ENCODE results near the gene RAF1.
"Not testable (repeated sequence)": the region's sequence is repeated elsewhere in the genome, so short reads cannot be mapped to it uniquely, and the experiment has no call there.

RAF1 gene

DNA sequence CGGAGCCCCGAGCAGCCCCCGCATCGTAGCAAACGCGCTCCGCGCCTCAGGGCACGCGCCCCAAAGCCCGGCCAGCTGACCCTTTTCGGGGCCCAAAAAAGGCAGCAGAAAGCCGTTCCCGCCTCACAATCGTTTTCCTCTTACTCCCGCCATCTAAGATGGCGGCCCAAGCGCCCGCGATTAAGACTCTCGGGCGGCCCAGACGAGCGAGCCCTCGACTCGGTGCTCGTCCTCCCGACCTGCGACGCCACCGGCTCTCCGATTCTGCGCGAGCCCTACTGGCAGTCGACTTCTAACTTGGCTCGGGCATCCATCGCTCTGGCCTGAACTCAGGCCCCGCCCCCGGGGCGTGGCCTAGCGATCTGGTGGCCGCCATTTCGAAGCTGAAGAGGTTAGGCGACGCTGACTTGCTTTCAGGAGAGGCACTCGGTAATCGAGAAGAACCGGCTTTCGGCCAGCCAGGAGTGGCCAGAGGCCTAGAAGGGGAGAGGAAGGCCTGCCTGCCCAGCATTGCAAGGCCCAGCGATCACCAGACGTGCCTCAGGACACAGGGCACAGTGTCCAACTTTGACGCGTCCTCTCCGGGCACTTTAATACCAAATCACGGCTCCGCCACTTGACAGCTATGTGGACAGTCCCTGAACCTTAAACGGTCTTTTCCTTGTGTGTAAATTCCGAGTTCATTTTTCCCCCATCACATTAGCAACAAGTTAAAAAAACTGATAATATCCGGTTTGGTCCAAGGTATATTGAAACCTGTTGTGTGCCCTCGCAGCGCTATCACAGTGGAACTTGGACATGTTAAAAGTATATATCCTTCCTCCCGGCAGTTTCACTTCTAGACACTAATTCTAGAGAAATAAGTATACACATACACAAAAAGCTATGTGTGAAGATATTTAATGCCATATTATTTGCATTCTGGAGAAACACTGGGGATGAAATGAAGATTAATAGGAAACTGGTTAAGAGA is at the start of gene RAF1:
Gene RAF1 (minus strand): TSS at position 182 of the 973 bp plus-strand sequence. CDS start 45,396 bp downstream, outside the sequence.
- DNase-seq: peak; percentile 97

DNA sequence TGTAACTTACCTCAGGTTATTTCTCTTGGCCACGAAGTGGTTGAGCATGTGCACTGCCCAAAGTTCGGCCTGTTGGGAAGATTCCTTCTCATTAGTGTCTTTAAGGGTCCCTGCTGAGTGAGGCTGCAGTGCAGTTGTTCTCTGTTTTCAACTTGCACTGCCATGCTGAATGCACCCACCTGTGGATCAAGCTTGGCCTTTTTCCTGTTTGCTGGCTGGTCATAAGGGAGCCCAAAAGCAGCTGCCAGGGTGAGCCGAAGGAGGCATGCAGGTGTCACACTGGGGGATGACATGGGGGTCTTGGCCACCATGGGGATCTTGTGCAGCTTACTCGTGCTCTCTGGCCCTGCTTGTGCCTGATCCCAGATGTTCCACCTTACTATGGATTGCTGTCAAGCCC is 46.1 kb upstream of the RAF1 start:
- no peak for DNase-seq

DNA sequence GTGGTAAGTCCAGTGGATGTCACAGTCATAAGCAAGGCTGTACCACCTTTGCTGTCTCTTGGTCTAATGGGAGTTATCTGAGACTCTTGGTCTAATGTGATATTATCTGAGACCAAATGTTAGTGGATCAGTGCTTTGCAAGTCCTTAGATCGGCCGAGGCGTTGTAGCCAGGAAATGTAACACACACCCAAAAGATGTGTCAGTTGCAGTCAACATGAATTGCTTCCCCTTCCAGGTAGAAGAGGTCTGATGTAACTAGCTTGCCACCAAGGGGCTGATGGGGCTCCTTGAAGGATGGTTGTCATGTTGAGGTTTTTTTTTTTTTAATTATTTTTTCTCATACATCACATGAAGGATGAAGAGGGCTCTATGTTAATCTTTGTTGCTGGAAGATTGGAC is 45.4 kb upstream of the RAF1 start:
- no peak for DNase-seq

DNA sequence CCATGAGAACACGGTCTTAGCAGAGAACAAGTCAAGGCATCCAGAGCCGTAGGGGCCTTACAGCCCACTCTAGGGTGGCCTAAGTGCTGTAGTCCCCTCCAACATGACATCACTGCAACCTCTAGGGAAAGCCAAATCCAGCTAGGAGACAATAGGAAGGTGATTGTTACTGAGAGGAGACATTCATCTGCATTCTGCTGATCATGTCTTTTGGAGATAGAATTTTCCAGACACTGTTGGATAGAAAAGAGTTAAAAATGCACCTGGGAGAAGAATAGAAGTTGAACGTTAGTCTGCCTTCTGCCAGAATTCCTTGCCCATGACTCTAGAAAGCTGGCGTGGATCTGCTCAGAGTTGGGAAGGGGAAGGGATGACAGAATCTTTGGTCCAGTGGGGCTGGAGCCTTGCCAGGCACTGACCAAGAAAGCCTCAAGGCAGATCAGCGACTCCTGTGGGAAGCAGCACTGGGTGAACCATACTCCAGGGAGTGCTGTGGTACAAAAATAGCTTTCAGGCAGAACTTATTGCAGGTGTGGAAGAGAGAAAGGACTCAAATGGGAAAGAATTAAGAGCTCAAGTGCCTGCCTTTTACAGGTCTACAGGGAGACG is 44.8 kb upstream of the RAF1 start:
- no peak for DNase-seq

DNA sequence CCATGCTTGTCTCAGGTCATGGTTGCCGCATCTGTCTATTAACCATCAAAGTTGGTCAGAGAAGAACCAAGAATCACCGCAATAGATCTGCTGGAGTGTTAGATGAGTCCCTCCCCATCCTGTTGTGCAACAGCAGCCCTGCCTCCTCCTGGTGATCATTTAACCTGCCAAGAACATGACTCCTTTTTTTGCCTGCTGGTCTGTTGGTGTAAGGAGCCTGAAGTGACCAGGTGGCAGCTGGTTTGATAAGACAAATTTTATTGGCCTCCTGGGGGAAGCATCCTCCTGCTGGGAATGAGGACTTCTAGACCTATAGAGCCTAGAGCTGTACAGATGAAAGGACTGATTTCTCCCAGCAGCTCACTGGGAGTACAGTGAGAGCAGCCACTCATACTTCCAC is 43.5 kb upstream of the RAF1 start:
- no peak for DNase-seq

DNA sequence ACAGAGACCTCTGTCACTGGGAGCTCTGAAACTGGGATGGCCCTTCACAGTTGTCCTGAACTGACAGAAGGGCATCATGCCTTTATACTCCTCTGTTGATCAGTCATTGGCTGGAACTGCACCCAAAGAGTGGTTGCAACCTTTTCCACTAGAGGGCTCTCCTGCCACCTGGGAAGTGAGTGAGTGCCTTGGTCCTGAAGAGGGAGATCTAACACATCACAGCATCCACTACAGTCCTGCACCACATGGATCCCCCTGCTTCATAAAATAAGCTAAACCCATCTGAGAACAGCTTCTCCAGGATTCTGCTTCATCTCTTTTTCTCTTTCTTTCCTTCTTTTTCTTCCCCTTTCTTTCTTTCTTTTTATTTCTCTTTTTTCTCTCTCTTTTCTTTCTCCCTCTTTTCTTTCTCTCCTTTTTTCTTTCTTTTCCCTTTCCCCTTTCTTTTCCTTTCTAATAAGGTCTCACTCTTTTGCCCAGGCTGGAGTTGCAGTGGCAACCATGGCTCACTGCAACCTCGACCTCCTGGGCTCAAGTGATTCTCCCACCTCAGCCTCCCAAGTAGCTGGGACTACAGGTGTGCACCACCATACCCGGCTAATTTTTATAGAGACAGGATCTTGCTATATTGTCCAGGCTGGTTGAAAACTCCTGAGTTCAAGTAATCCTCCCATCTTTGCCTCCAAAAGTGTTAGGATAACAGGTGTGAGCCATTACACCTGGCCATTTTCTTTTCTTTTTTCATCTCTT is 42.8 kb upstream of the RAF1 start:
- peak; percentile 61 for DNase-seq

DNA sequence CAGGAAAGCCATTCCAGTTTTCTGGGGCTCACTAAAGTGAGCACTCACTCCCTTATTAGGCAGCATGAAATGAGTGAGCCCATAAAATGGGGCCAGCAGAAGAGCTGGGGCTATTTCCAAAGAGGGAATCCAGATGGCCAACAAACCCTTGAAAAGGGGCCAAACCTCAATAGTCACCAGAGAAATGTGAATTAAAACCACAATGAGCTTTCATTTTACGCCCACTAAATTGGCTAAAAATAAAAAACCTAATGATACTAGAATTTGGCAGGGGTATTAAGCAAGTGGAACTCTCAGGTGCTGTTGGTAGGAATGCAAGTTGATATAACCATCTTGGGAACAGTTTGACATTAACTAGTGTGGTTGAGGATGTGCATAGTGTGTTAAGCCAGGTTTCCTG is 42.1 kb upstream of the RAF1 start:
- DNase-seq: no peak

DNA sequence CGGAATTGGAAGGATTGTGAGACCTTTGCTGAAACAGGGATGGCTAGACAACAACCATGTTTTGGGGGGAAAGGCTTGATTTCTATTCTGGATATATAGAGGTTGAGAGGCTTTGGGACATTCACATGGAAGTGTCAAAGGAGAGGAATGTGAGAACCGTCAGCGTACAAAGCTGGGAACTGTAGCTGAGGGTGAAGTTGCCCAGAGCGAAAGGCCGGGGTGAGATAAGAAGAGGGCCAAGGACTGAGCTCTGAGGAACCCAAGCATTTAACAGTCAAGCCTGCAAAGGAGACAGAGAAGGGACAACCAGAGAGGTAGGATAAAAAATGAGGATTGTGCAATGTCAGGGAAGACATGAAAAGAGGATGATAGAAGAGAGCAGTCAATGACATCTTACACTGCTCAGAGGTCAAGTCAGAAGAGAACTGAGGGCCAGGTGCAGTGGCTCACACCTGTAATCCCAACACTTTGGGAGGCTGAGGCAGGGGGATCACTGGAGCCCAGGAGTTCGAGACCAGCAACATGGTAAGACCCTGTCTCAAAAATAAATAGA is 41.5 kb upstream of the RAF1 start:
- DNase-seq: no peak

DNA sequence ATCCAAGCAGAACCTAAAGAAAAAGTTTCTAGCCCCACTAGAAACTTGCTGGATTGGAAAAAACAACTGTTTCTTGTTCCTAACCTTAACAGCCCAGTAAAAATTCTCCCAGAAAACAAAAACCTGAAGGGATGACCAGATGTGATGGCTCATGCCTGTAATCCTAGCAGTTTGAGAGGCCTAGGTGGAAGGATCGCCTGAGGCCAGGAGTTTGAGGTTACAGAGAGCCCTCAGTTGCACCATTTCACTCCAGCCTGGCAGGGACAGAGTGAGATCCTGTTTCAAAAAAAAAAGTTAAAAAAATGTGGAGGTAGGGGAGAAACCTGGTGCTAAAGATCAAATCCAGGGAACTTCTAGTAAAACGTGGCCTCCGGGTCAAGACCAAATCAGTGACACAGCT is 38.6 kb upstream of the RAF1 start:
- DNase-seq: no peak

DNA sequence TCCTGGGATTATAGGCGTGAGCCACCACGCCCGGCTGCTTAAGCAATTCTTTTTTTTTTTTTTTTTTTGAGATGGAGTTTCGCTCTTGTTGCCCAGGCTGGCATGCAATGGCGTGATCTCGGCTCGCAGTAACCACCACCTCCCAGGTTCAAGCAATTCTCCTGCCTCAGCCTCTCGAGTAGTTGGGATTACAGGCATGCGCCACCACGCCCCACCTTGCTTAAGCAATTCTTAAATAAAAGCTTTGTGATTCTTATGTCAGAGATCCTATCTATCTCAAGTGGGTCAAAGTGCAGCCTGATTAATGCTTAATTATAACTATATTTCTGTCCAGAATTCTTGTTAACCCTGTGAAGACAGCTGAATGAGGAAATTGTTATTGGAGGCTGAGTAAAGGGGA is 37.7 kb upstream of the RAF1 start:
- not testable (repeated sequence) for DNase-seq

DNA sequence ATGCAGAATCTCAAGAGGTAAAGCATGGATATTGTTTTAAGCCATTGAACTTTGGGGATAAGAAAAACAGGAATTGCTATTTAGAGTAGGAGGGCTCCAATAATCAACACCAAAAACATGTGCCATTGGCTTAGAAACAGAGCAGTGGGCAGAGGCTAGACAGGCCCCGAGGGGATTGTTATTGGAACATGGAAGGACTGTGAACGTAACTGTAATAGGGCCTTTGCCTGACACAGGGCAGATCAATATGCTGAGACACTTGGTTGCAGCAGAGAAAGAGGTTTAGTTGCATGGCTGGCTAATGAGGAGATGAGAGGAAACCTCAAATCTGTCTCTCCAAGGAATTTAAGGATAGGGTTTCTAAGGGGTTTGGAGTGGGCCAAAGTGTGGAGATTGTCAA is 36.9 kb upstream of the RAF1 start:
- DNase-seq: no peak

DNA sequence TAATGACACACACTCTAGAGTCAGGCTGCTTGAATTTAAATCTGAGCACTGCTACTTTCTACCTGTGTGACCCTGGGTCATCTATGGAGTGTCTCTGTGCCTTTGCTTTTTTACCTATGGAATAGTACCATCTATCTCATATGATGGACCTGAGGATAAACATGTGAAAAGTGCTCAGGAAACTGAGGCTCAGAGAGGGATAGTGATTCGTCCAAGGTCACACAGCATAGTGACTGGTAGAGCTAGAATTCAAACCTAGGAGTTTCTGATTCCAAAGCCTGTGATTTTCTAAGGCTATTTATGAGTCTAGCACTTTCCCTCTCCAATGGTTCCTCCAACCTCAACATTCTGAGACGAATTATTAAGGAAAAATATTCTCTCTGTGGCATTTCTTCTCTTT is 32.0 kb upstream of the RAF1 start:
- DNase-seq: no peak

DNA sequence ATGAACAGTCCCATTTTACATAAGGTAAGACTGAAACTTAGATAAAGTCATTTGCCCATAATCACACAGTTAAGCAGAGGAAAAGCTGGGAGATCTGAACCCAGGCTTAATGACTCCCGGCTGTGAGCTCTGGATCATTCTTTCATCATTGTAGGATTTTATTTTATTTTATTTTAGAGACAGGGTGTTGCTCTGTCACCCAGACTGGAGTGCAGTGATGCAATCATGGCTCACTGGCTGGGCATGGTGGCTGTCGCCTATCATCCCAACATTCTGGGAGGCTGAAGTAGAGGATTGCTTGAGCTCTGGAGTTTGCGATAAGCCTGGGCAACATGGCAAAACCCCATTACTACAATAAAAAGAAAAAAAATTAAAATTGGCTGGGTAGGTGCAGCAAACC is 31.2 kb upstream of the RAF1 start:
- no peak for DNase-seq

DNA sequence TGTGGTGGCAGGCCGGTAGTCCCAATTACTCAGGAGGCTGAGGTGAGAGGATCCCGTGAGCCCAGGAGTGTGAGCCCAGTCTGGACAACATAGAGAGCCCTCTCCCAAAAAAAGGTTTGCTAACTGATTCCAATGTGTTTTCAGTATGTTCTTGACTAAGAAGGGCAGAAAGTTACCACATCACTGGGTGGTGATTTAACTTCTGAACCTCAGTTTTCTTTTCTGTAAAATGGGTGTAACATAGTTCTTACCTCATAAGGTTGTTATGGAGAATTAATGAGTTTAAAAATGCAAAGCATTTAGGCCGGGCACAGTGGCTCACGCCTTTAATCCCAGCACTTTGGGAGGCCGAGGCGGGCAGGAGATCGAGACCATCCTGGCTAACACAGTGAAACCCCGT is 28.5 kb upstream of the RAF1 start:
- no peak for DNase-seq

DNA sequence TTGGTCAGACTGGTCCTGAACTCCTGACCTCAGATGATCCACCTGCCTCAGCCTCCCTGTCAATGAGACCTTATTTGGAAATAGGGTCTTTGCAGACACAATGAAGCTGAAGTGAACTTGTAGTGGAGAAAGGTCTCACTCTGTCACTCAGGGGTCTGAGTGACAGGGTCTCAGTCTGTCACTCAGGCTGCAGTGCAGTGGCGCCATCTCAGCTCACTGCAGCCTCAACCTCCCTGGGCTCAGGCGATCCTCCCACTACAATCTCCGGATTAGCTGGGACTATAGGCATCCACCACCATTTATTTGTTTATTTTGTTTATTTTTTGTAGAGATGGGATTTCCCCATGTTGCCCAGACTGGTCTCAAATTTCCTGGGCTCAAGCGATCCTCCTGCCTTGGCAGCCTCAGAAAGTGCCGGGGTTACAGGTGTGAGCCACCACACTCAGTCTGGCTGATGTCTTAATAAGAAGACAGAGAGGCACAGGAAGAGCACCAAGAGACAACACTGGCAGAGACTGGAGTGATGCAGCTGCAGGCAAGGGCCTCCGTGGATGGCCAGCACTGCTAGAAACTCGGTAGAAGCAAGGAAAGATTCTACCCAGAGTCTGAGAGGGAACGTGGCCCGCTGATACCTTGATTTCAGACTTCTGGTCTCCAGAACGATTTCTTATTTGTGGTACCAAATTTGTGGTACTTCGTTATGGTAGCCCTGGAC is 26.2 kb upstream of the RAF1 start:
- no peak for DNase-seq

DNA sequence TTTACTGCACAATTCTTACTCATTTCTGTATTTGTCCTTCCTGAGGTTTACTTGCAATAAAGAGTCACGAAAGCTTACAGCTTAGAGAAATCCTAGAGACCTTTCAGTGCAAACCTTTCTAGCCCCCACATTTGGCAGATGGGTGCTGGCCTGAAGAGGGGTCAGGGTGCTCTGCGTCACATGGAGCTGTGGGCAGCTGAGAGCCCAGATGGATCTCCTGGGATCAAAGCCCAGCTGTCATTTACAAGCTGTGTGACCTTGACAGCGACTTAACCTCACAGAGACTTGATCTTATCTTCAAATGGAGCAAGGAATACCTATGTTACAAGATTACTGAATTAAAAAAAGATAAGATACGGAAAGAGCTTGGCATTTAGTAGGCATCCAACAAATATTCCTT is 24.0 kb upstream of the RAF1 start:
- no peak for DNase-seq

DNA sequence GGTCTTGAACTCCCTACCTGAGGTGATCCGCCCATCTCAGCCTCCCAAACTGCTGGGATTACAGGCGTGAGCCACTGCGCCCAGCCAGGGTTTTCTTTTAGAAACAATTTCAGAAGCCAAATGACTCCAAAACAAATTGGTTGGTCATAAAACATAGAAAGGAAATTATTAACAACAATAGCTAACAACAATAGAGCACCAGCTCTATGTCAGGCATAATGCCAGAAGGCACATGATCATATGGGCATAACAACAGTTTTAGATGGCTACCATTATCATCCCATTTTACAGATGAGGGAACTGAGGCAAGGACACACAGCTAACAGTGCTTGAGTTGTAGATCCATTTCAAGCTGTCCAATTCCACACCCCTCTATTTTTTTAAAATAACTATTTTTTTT is 22.2 kb upstream of the RAF1 start:
- DNase-seq: no peak

DNA sequence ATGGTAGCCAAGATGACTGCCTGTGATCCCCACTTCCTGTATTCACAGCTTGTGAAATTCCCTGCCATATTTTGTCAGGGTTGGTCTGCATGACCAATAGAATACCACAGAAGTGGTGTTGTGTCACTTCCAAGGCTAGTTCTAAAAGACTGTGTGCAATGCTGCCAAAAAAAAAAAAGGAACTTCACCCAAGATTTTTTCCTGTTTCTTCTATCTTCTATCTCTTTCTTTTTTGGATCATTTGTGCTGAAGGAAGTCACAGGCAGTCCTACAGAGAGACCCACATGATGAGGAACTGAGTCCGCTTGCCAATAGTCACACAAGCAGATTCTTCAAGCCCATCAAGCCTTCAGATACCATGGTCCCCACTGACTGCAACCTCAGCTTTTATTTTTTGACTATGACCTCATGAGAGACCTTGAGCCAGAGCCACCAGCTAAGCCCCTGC is 18.1 kb upstream of the RAF1 start:
- no peak for DNase-seq

DNA sequence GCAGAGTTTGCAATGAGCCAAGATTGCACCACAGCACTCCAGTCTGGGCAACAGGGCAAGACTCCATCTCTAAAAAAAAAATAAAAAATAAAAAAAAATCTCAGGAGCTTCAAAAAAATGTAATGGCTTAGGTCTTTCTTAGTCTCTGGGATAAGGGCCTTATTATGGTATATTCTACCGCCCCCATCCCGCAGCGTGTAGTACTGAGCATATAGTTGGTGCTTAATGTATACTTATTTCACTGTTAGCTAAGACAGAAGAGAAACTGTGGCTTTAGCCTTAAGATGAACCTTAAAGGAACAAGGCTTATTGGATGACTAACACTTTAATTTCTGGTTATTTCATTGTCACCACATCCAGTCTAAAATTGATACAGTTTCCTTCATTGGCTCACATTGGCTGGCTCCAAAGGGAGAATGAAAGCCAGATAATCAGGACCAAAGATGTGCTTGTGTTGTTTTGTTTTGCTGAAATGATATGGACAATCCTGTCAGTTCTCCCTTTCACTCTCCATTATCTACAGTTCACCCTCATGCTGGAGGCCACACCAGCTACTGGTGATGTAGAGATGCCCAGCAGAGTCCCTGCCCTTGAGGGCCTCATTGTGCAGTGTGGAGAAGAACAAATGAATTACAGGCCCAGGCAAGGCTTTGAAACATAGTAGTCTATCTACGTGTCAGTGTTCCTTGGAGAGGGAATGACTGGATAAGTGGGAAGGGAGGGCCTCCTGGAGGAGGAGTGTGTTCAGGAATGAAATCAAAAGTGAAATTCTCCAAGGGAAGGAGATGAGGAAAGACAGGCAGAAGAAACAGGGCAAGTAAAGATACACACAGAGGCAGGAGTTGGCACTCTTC is 17.4 kb upstream of the RAF1 start:
- DNase-seq: no peak

DNA sequence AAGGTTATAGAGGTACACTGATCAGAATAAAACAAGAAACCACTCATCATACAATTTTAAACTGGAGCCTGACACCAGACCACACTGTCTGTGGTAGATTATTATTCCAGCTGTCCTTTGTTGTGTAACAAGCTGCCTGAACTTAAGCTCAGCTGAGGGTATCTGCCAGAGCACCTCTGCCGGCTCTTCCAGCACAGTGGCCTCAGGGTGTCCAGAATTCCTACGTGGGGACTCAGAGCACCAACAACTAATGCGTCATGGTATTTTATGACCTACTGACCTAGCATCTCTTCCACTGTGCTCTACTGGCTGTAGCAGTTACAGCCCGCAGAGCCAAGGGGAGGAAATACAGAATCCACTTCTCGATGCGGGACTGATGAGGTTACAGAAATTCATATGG is 15.6 kb upstream of the RAF1 start:
- peak; percentile 61 for DNase-seq

DNA sequence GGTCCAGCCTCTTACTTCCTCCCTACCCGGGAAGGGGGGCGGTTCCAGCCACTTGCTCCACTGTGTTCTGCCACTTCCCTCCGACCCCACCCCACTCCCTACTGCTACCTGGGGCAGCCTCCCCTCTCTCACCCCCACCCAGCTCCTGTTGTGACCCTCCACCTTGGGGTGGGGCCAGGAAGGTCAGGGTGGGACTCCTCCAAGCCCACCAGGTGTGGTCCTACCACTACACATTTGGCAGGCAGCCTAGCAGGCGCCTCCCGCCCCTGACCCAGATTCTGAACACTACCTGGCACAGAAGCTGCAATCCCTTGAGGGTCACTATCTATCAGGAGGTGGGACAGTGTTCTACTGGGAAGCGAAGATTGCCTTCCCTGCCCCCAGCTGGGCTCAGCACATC is 13.7 kb upstream of the RAF1 start:
- no peak for DNase-seq
